Measurements from ENCODE around the gene GPC4.

The GPC4 gene

DNA sequence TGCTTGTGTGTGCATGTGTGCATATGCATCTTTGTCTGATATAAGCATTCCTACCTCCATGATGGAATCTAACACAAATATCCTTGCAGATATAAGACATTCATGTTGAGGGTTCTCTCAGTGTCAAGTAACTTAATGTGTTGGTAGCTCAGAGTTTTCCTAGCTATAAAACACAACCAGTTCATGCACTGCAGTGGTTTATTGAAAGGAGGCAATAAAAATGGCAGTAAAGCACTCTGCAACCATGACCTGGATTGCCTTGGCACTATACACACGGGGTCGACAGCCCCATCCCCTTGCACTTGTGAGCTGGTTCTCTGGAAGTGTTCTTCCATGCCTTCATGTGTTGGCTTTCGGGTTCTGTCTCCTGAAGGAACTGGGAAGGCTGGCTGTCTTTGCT, 38.9 kb downstream of the GPC4 start:
- no peak for DNase-seq (ENCODE audit: low read depth)
- no peak overlapping the region for H3K4me3 ChIP-seq (ENCODE audit: low read length)
- TF ChIP-seq, protein P1, sequence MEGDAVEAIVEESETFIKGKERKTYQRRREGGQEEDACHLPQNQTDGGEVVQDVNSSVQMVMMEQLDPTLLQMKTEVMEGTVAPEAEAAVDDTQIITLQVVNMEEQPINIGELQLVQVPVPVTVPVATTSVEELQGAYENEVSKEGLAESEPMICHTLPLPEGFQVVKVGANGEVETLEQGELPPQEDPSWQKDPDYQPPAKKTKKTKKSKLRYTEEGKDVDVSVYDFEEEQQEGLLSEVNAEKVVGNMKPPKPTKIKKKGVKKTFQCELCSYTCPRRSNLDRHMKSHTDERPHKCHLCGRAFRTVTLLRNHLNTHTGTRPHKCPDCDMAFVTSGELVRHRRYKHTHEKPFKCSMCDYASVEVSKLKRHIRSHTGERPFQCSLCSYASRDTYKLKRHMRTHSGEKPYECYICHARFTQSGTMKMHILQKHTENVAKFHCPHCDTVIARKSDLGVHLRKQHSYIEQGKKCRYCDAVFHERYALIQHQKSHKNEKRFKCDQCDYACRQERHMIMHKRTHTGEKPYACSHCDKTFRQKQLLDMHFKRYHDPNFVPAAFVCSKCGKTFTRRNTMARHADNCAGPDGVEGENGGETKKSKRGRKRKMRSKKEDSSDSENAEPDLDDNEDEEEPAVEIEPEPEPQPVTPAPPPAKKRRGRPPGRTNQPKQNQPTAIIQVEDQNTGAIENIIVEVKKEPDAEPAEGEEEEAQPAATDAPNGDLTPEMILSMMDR (conservative IDR thresholded peaks at IDR 0.05; ENCODE audit: low read length): no peak

DNA sequence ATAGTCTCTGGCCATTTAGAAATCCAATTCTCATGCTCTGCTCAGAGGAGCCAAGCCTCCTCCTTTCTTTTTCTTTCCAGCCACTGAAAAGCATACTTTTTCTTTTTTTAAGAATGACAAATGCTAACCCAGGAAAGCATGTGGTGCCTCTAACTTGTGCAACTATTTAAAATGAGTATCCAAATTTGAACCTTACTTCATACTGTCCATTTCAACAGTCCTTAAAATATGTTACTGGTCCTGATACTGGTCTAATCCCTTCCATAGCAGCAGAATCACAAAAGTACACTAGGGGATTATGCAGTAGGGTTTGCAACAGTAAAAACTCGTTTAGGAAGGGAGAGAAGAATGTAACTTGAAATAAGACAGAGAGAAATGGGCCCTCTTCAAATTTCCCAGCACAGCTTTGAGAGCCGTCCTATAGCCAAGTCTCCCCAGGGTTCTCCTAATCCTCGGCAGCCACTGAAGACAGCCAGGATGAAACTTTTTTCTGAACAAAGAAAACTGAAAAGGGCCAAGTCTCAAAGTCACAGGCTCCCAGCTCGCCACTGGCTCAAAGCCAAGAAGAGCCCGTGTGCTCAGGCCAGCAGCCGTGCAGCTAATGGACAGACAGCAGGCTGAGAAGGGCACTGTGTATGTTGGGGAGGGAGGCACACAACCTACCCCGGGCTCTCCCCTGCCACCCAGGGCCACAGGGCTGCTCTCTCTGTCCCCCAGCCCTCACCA, 39.5 kb downstream of the GPC4 start:
- no peak overlapping the region for H3K4me3 ChIP-seq (ENCODE audit: low read length)
- TF ChIP-seq, protein P1 (conservative IDR thresholded peaks at IDR 0.05; ENCODE audit: low read length): no peak
- no peak for DNase-seq (ENCODE audit: low read depth)

DNA sequence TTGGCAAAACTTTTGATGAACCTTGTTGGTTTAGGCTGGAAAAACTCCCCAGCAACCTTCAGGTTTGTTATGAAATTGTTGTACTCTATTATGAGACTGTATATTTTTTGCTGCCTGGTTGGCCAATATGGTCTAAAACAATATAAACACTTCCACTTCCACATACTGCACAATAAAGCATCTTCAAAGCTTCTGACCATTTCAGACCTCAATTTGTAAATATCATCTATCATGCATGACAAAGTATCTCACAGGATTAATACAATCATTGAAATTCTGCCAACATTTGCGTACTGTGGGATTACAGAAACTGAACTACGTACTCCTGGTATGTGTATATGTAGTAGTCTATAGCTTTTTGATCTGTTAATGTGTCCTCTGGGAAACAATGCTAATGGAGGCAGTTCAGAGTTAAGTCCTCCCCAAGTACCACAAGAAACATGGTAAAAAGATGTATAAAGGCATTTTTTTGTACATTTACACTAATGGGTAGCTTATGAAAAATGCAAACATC, 40.4 kb downstream of the GPC4 start:
- DNase-seq (ENCODE audit: low read depth): no peak
- TF ChIP-seq, protein P1 (conservative IDR thresholded peaks at IDR 0.05; ENCODE audit: low read length): no peak
- H3K4me3 ChIP-seq (ENCODE audit: low read length): no peak overlapping the region

DNA sequence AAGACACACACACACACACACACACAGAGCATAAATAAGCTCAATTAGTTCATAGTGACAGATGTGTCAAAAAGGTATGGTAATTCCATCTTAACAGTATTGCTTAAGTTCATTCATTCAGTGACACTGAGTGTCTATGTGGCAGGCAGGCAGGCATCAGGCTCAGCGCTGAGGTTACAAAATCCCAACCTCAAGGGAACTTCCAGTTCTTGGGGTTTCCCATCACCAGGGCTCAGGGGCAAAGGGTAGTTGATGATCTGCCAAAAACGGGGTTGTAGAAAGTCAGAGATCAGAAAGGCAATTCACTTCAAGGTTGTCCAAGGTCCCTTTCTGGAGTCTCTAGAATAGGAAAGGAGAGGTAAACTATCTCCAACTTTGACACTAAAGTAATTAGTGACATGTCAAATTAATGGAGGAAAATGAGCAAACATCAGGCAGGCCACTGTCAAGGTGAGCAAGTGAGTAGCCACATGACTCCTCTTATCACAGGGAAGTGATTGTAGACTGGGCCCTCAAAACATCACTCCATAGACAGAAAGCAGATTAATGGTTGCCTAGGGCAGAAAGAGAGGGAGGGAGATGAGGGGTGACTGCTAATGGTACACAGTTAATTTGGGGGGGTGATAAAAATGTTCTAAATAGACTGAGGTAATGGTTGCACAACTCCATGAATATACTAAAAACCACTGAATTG, 41.8 kb downstream of the GPC4 start:
- DNase-seq (ENCODE audit: low read depth): no peak
- TF ChIP-seq, protein P1 (conservative IDR thresholded peaks at IDR 0.05; ENCODE audit: low read length): no peak
- H3K4me3 ChIP-seq (ENCODE audit: low read length): no peak overlapping the region

DNA sequence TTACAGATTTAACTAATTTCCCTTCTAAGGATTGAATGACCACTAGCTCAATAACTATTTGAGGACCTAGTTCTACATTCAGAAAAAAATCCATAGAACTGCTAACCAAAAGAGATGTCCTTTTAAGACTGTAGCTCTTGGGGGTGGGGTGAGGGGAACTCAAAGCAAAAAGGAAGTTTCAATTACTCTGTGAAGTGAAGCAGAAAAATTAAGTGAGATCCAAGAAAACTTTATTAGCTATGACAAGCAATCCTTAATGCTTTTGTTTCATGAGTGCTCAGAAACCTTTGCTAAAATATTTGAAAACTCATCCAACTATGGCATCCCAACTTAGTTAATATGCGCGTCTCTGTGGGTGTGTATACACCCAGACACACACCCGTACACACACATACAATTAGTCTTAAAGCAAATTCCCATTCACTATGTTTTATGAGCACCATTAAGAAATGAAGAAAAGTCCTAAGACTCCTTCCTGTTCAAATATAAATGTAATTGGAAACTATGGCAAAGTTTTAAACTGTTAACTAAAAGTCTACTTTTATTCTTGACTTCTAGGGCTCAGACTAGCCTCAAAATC, 44.5 kb downstream of the GPC4 start:
- no peak overlapping the region for H3K4me3 ChIP-seq (ENCODE audit: low read length)
- no peak for DNase-seq (ENCODE audit: low read depth)
- TF ChIP-seq, protein P1 (conservative IDR thresholded peaks at IDR 0.05; ENCODE audit: low read length): no peak

DNA sequence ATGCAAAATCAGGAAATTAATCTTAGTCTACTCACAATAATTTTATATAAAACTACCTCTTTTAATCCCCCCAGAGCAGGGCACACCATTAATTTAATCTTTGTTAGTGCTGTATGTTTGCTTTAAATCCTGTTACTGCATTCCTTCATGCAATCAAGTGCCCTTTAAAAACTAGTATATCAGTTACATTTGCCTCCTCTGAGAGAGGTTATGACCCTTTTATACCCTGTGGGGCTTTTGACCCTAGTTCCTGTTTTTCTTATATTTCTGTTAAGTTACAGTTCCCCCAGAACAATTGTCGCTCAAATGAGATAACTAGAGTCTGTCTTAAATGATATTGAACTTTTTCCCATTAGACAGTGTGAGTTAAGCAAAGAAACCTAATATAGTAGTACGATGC, 46.2 kb downstream of the GPC4 start:
- no peak overlapping the region for H3K4me3 ChIP-seq (ENCODE audit: low read length)
- DNase-seq (ENCODE audit: low read depth): no peak
- TF ChIP-seq, protein P1 (conservative IDR thresholded peaks at IDR 0.05; ENCODE audit: low read length): no peak

All from AG10803 (cell line).